Neural cell (in vitro differentiated cells): ENCODE measurements around the gene SIPA1L2. TPM values are rescaled to one million over a fixed set of nuclear protein-coding genes. Genes with fewer than 3 reads are reported as not detected.

Source experiments
- H2AFZ ChIP-seq: fragments of 200-600, 300-800 bp; sonication (generic), shearing (Covaris generic); 2 replicates; pipeline ENCODE4 v1.6.0; 2014; ENCODE audit warnings: low read depth, mild to moderate bottlenecking, antibody characterized with exemption, low read length, moderate library complexity
- H3F3A ChIP-seq: fragments of 200-600 bp; shearing (Covaris generic); 2 replicates; pipeline ENCODE4 v1.6.1; 2016; ENCODE audit warnings: mild to moderate bottlenecking, moderate library complexity, mixed read lengths, antibody characterized with exemption, low read length; ENCODE audit not compliant: insufficient read depth, poor library complexity, severe bottlenecking
- H3K27ac ChIP-seq: fragments of 200-600, 300-800 bp; sonication (generic), shearing (Covaris generic); 2 replicates; pipeline ENCODE4 v1.5.1; 2014; ENCODE audit warnings: mild to moderate bottlenecking, low read length, moderate library complexity
- H3K27me3 ChIP-seq: fragments of 300-800, 200-600 bp; sonication (generic), shearing (Covaris generic); 2 replicates; pipeline ENCODE4 v1.6.0; 2014; ENCODE audit warnings: mild to moderate bottlenecking, low read depth, low read length, moderate library complexity; ENCODE audit not compliant: insufficient read depth
- H3K36me3 ChIP-seq: fragments of 300-800, 200-600 bp; sonication (generic), shearing (Covaris generic); 2 replicates; pipeline ENCODE4 v1.5.1; 2014; ENCODE audit warnings: mild to moderate bottlenecking, antibody characterized with exemption, low read length, moderate library complexity; ENCODE audit not compliant: insufficient read depth
- H3K4me2 ChIP-seq: fragments of 300-800, 200-600 bp; sonication (generic), shearing (Covaris generic); 2 replicates; pipeline ENCODE4 v1.6.0; 2014; ENCODE audit warnings: mild to moderate bottlenecking, low read length
- H3K4me3 ChIP-seq: fragments of 300-800, 200-600 bp; sonication (generic), shearing (Covaris generic); 2 replicates; pipeline ENCODE4 v1.5.1; 2014; ENCODE audit warnings: mild to moderate bottlenecking, low read length, moderate library complexity
- H3K79me2 ChIP-seq: fragments of 200-600 bp; shearing (Covaris generic); replicated peaks from 2 replicates; pipeline ENCODE4 v1.6.0; 2014; ENCODE audit warnings: mild to moderate bottlenecking, low read length, moderate library complexity; ENCODE audit not compliant: insufficient read depth
- H3K9ac ChIP-seq: fragments of 300-800, 200-600 bp; sonication (generic), shearing (Covaris generic); 2 replicates; pipeline ENCODE4 v1.6.1; 2016; ENCODE audit warnings: mild to moderate bottlenecking, low read length, mixed read lengths
- H3K9me2 ChIP-seq: fragments of 200-600 bp; shearing (Covaris generic); 2 replicates; pipeline ENCODE4 v1.6.1; 2016; ENCODE audit warnings: mild to moderate bottlenecking, low read length, mixed read lengths; ENCODE audit not compliant: insufficient read depth
- H3K9me3 ChIP-seq: fragments of 200-600, 300-800 bp; sonication (generic), shearing (Covaris generic); 2 replicates; pipeline ENCODE4 v1.6.1; 2016; ENCODE audit warnings: mild to moderate bottlenecking, mixed run types, low read length, moderate library complexity, mixed read lengths
- H4K20me1 ChIP-seq: fragments of 200-600 bp; shearing (Covaris generic); 2 replicates; pipeline ENCODE4 v1.6.1; 2016; ENCODE audit warnings: mild to moderate bottlenecking, mixed run types; ENCODE audit not compliant: insufficient read depth
- CTCF ChIP-seq: fragments of 450-650 bp; IDR thresholded peaks from 2 replicates; pipeline ENCODE4 v1.5.1; 2014; ENCODE audit warnings: antibody characterized with exemption, mild to moderate bottlenecking, moderate library complexity; ENCODE audit not compliant: poor library complexity, severe bottlenecking
- EP300 ChIP-seq: fragments of 450-650 bp; conservative IDR thresholded peaks from 2 replicates; pipeline ENCODE4 v1.6.1; 2014; ENCODE audit warnings: antibody characterized with exemption, mild to moderate bottlenecking, moderate library complexity; ENCODE audit not compliant: poor library complexity, severe bottlenecking
- EZH2 ChIP-seq: fragments of 200-600, 300-800 bp; shearing (Covaris generic), sonication (generic); IDR thresholded peaks from 2 replicates; pipeline ENCODE4 v1.6.1; 2014; ENCODE audit warnings: antibody characterized with exemption, low read length, borderline replicate concordance, mild to moderate bottlenecking; ENCODE audit not compliant: insufficient read depth, poor library complexity, severe bottlenecking
- MXI1 ChIP-seq: fragments of 450-650 bp; conservative IDR thresholded peaks from 2 replicates; pipeline ENCODE4 v1.6.1; 2014; ENCODE audit warnings: antibody characterized with exemption, mild to moderate bottlenecking; ENCODE audit not compliant: poor library complexity, severe bottlenecking
- POLR2AphosphoS5 ChIP-seq: IDR thresholded peaks from 2 replicates; pipeline ENCODE4 v1.6.1; 2012
- RAD21 ChIP-seq: fragments of 450-650 bp; conservative IDR thresholded peaks from 2 replicates; pipeline ENCODE4 v1.6.1; 2014; ENCODE audit warnings: antibody characterized with exemption, mild to moderate bottlenecking, moderate library complexity
- REST ChIP-seq: IDR thresholded peaks from 2 replicates; pipeline ENCODE4 v1.6.1; 2012; ENCODE audit warnings: borderline replicate concordance
- SMC3 ChIP-seq: fragments of 450-650 bp; conservative IDR thresholded peaks from 2 replicates; pipeline ENCODE4 v1.6.1; 2014; ENCODE audit warnings: antibody characterized with exemption, mild to moderate bottlenecking, moderate library complexity; ENCODE audit not compliant: poor library complexity
- TAF1 ChIP-seq: IDR thresholded peaks from 2 replicates; pipeline ENCODE4 v1.6.1; 2012; ENCODE audit warnings: low read depth
- polyA plus RNA-seq: library from polyadenylated mRNA; depleted of rRNA; stranded (reverse); fragments of >200 nt; gene quantifications from 2 replicates; pipeline ENCODE4 v1.2.3, GENCODE V29; 2014

Gene SIPA1L2
- polyA plus RNA-seq, 1 donor from 2014 or later, result 5.6 TPM

DNA sequence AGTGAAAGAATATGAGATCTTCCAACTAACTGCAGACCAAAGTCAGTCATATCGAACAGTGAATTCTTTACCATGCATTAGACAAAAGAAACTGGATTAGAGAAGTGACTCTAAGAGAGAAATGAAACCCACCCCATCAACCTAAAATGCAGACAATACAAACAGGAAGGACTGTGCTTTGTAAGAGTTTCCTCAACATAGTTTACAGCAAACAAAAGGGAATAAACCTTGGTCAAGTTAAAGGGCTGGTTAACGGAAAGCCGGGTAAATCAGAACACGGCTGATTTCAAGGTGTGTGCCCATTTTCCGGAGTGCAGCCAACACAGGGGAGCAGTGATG lies 39.2 kb downstream of the SIPA1L2 start:
- H3K9me3 ChIP-seq, result no peaks in the 10 kb centered on the region
- H3K4me2 ChIP-seq, result no peak overlapping the region
- no peak overlapping the region for H3K27ac ChIP-seq
- H3K9me2 ChIP-seq, result no peaks in the 10 kb centered on the region
- TF ChIP-seq SMC3 (no peak), MXI1 (no peak), CTCF (no peak), RAD21 (no peak), REST (no peak), TAF1 (no peak)
- no peak overlapping the region for H3K4me3 ChIP-seq
- H3K36me3 ChIP-seq, result no peaks in the 10 kb centered on the region
- H4K20me1 ChIP-seq, result no peaks in the 10 kb centered on the region
- H3K9ac ChIP-seq, result no peak overlapping the region
- H2AFZ ChIP-seq, result no peak overlapping the region
- peaks cover 37% of the 10 kb centered on the region for H3K79me2 ChIP-seq
- H3K27me3 ChIP-seq, result no peaks in the 10 kb centered on the region
- no peaks in the 10 kb centered on the region for H3F3A ChIP-seq

- H3K36me3 ChIP-seq, result no peaks in the 10 kb centered on the region
Measured at GRCh38 chr1:232589812-232590743, 39.9 kb downstream of the SIPA1L2 start.

More at GRCh38 chr1:232589812-232590743, 39.9 kb downstream of the SIPA1L2 start:
- Histone ChIP-seq H3K27me3 (no peaks in the 10 kb centered on the region), H3K27ac (no peak overlapping the region), H3K4me2 (no peak overlapping the region), H3K9me3 (no peaks in the 10 kb centered on the region), H3K4me3 (no peak overlapping the region), H3K9ac (no peak overlapping the region), H3F3A (no peaks in the 10 kb centered on the region), H3K9me2 (no peaks in the 10 kb centered on the region), H4K20me1 (no peaks in the 10 kb centered on the region), H2AFZ (no peak overlapping the region), H3K79me2 (peaks cover 38% of the 10 kb centered on the region)
- TF ChIP-seq RAD21 (no peak), EZH2 (no peak), MXI1 (no peak), CTCF (no peak), REST (no peak), TAF1 (no peak), SMC3 (no peak), EP300 (no peak), POLR2AphosphoS5 (no peak)
